GM19351 (cell line): ENCODE data around the gene KRTAP2-1.
"Not testable (repeated sequence)": the region's sequence is repeated elsewhere in the genome, so short reads cannot be mapped to it uniquely, and the experiment has no call there.

Experiments
- ATAC-seq: cut with Tn5 transposase; IDR thresholded peaks from one replicate; pipeline ENCODE4 v1.9.1; 2021; ENCODE audit warnings: mild to moderate bottlenecking, moderate library complexity; ENCODE audit not compliant: unreplicated experiment

The KRTAP2-1 gene

DNA sequence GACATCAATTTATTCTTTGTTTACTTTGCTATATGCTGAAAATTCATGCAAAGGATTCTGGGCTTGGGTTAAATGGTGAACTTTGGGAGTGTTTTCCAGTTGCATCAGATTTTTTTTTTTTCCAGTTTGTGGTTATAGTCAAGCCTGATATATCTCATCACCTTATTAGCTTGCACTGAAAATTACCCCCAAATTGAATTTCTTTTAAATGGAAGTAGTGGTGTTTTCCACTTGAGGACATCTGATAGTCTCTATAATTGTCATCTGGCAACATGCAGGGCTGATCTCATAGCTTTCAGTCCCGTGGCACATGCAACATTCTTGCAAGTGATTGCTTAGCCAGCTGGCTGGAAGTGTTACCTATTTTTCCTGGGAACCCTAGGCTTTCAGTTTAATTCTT, 33.5 kb downstream of the KRTAP2-1 start:
- no peak for ATAC-seq

DNA sequence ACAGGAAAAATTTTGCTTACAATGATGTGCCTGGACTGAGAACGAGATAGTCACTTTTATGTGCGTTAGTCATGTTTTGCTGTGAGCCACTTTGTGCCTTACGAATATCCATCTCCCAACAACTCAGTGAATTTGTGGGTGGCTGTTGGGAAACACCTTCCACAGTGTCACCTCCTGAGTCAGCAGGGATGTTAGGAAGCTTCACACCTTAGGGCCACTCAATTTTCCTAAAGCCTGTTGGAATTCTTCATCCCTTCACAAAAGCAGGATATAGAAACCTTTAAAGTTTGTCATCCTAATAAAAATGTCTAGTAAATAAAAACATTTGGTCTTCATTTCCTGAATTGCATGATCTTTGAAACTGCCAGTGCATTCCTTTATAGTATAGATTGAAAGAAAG, 33.9 kb downstream of the KRTAP2-1 start:
- ATAC-seq = no peak

DNA sequence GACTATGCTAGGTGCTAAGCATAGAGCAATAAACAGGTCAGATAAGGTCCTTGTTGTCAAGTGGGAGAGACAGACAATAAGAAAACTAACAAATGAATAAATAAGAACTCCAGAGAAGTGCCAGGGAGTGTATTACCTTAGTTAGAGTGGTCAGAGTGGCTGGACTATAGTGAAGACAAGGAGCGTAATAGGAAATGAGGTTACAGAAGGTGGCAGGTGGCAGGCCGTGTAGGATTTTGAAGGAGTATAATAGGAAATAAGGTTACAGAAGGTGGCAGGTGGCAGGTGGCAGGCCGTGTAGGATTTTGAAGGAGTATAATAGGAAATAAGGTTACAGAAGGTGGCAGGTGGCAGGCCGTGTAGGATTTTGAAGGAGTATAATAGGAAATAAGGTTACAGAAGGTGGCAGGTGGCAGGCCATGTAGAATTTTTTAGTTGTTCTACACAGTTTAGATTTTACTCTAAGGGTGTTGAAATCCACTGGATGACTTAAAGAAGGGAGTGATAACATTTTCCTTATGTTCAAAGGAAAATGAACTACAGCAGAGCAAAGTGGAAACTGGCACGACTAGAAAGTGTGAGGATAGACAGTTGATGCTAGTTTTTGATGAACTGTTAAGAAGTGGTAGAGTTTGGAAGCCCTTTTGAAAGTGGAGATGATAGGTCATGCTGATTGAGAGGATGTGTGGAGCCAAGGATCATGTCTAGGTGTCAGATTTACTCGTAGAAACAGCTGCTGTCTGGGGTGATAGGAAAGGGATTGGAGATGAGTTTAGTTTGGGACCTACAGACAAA, 34.6 kb downstream of the KRTAP2-1 start:
- ATAC-seq = no peak

- ATAC-seq = no peak
These were observed 36.7 kb downstream of the KRTAP2-1 start for GRCh38 chr17:41010441-41010840.

- no peak for ATAC-seq
These were observed 37.2 kb downstream of the KRTAP2-1 start for GRCh38 chr17:41009936-41010335.

GRCh38 chr17:41009301-41009760, 37.8 kb downstream of the KRTAP2-1 start:
- ATAC-seq = no peak

- ATAC-seq = no peak
These were observed 38.3 kb downstream of the KRTAP2-1 start, which contains the start of gene KRTAP3-1 for GRCh38 chr17:41008811-41009210. TSS of gene KRTAP3-1 (minus strand) at chr17:41009128. CDS start at chr17:41009074, 54 bp downstream.

GRCh38 chr17:41004397-41004796, 42.7 kb downstream of the KRTAP2-1 start:
- ATAC-seq = no peak

GRCh38 chr17:41003926-41004325, 43.2 kb downstream of the KRTAP2-1 start:
- ATAC-seq = no peak

DNA sequence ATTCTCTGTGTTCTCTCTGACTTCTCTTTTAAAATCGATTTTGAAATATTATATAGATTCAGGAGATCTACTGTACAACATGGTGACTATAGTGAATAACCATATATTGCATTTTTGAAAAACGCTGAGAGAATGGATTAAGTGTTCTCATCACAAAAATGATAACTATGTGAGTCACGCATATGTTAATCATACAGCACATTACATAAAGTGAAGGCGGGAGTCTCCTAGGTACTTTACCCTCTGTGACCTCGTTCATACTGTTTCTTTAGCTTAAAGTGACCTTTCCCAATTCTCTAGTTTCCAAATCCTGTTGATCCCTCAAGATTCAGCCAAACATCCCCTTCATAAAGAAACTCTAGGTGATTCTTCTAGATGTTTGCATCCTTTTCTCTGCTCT, 44.3 kb downstream of the KRTAP2-1 start:
- ATAC-seq = no peak

GRCh38 chr17:41001795-41002194, 45.3 kb downstream of the KRTAP2-1 start:
- ATAC-seq = no peak

DNA sequence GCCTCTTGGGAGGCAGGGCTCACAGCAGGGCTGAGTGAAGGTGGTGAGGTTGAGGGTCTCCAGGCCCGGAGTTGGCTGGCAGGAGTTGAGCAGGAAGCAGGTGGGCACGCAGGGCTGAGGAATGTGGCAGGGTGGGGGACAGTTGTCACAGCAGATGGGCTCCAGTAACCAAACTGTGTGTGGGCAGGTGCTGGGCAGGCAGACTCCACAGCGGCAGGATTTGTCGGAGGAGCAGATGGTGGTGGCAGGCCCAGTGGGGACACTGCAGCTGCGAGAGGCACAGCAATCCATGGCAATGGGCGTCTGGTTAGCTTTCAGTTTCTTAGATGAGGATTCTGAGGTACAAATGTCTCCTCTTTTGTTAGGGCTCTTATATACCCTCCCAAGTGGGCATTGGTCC, 47.6 kb downstream of the KRTAP2-1 start, which contains the start of gene KRTAP3-2:
TSS of gene KRTAP3-2 (minus strand) at position 344 of the 400 bp plus-strand sequence. CDS start at position 291, 53 bp downstream.
- ATAC-seq = not testable (repeated sequence)

- no peak for ATAC-seq
These were observed 49.8 kb downstream of the KRTAP2-1 start for GRCh38 chr17:40997361-40997760.

DNA sequence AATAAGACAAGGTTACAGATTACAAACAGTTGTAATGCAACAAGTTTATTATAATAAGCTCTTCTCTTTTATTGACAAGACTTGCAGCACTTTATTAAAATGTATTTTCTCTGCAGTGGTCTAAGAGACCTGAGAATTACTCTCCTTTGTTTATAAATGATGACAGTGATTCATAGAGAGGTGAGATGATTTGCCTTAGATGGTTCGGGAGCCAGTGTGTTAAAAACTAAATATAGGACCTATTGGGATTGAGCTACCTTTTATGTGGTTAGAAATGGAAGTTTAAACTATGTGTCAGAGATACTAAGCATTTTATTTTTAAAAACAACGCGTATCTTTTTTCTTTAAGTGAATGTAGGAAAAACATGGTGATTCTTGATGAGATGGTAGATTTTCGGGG, 50.3 kb downstream of the KRTAP2-1 start:
- ATAC-seq = no peak
